ENCODE data around the gene LARP1.

- TF ChIP-seq POLR2AphosphoS5 (IDR thresholded peaks at IDR 0.05; ENCODE audit: low read depth, low read length) (no peak), TAF1 (IDR thresholded peaks at IDR 0.05; ENCODE audit: low read depth, low read length) (no peak), POLR2A (IDR thresholded peaks at IDR 0.05; ENCODE audit: low read depth, low read length) (no peak), SPI1 (IDR thresholded peaks at IDR 0.05; ENCODE audit: low read depth, low read length) (no peak)
Measured at GRCh38 chr5:154806176-154806575, 51.0 kb downstream of the LARP1 start.
